ENCODE measurements around the gene PRKCA.
"Not testable (repeated sequence)": the region's sequence is repeated elsewhere in the genome, so short reads cannot be mapped to it uniquely, and the experiment has no call there.

PRKCA gene

DNA sequence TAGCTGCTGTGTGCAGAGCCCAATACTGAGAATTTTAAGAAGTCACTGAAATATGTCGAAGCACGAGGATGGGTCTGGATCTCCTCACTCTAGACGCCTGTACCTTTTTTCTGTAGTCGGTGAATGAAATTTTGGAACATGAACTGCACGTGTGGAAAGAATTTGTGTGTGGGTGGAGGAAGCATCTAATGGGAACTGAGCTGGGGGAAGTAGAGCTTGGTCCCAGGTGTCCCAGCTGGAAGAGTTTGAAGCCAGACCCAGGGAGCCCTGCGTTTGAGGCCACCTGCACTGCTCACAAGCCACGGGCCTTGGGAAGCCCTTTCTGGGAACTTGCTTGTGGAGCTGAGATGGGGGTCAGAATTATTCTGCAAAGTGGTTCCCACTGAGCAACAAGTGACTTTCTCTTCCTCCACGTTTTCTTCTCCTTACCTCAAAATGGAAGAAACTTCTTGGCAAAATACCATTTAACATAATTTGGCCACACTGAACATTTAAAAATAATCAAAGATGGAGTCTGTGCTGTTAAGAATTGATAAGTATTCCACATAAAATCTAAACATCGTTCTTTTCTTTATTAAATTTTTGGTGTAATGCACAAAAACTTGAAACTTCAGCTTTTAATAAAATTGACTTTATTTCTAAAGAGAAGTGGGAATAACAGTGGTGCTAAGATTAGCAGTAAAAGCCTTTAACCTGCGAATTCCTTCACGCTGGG, 163.8 kb downstream of the PRKCA start:
- DNase-seq (ENCODE audit: low spot score): no peak

DNA sequence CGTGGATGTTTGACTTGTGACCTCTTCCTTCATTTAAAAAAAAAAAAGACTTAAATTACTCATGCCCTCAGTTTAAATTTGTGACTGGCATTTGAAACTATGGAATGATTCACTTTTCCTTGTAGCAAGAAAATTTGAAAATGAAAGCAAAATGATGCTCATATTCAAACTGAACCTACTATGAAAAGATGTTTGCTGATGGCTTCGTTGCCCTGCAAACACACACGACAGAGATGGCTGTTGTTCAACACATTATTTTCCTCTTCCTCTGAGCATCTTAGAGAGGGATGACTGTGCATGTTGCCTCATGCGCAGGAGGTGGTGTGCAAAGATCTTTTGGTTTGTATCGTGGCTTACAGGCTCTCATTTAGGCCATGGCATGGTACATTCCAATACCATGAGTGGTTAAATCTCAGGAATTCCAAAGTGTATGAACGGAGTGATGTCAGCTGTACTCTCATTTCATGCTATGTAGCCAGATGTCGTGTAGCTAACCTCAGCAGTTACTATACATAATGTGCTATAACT, 164.5 kb downstream of the PRKCA start:
- DNase-seq (ENCODE audit: low spot score): no peak

DNA sequence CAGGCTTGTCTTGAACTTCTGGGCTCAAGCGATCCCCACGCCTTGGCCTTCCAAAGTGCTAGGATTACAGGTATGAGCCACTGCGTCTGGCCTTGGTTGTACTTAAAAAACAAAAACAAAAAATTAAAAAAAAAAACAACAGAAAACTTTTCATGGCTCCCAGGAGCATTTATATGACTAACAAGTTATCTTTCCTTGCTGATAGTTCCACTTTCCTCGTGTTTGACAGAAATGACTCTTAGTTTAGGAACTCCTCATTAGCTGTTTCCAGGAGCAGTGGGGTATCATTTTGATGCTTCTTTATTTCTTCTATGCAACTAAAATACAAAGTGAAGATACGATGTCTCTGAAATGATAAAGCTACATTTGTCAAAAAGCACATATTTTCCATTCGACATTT, 165.4 kb downstream of the PRKCA start:
- DNase-seq (ENCODE audit: low spot score): no peak

DNA sequence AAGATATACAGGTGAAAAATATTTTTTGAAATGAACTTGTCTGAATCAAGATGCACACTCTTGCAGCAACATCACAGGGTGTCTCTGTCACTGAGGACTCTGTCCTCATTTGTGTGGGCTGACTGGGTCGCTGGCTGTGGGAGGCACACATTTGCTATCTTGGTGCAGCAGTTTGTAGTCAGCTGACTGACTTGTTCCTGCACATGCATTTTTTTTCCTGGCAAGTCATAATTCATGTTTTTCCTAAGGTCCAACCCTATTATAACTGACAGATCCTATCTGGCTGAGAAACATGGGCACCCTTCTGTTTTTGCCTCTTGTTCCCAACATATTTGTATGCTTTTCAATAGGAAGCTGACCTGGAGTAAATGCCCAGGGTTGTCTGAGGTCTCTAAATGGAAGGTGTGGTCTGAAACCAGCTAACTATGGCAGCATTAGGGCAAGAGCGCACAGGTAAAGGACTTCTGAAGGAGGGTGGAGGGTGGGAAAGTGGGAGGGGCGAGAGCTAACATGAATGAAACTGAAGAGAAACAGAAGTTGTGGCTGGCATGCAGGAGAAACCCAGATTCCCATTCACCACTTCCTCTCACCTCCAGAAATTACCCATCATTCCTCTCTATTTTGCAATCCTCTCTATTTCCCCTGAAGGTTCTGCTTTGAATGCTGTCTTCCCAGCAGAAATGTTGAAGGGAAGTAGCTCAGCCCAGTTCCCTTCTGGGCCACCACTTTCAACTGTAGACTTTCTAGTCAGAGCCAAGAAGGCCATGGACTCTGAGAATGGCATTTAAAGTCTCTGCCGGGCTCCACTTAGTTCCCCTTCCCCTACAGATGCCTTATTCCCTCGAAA, 166.1 kb downstream of the PRKCA start:
- peak; percentile 68 for DNase-seq (ENCODE audit: low spot score)

DNA sequence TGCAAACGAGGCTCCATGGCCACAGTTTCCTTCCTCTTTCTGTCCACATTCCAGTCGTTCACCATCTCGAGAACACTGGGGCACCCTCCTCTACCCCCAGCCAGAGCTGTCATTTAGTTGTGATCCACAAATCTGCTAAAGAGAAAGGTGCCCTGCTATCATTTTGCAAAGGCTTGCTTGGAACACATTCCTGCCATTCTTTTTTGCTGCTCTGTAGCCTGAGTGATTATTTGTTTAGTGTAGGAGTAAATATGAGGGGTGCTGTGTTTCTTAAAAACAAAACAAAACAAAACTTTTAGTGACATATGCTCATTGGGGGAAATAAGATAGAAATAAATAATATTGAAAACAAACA, 166.7 kb downstream of the PRKCA start:
- no peak for DNase-seq (ENCODE audit: low spot score)

DNA sequence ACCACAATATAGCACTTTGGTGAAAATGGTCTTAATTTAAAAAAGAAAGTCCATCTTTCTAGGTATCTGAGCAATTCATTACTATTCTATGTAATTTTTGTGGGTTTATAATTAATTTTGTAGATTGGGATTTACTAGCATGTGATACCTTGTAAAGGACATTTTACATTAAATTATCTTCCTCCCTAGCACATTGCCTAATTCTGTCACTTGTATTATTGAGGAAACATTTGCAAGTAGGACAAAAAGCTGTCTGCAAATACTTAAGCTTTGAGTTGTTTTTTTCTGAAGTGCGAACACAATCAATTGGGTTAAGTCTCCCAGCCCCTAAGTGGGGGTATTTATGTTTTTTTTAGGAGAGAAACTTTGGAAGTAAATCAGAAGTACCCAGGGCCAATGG, 167.0 kb downstream of the PRKCA start:
- no peak for DNase-seq (ENCODE audit: low spot score)

DNA sequence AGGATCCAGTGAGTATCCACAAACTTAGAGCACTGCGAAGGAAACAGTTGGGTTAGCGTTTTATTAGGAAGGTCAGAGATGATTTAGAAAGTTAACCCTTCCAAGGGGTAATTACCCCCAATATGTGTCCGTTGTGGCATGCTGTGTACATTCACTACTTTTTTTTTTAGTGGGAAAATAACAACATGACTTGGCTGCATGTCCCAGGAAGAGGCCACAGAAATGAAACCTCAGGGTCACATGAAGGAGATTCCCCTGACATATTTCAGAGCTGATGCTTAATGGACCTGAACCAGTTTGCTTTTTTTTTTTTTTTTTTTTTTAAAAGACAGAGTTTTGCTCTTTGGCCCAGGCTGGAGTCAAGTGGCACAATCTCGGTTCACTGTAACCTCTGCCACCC, 167.5 kb downstream of the PRKCA start:
- DNase-seq (ENCODE audit: low spot score): no peak

DNA sequence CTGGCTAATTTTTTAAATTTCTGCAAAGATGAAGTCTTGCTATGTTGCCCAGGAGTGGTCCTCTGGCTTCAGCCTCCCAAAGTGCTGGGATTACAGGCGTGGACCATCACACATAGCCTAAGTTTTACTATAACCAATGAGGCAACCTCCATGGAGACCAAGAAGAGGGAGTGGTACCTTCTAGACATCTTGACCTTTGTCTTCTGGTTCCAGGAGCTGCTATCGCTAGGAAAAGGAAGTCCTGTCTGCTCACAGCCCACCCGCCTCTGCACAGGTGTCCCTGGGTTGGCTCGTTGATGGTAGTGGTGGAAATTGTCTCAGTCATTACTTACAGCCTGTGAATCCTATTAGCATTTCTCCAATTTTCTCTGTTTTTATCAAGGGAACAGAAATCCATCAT, 169.7 kb downstream of the PRKCA start:
- DNase-seq (ENCODE audit: low spot score): no peak

DNA sequence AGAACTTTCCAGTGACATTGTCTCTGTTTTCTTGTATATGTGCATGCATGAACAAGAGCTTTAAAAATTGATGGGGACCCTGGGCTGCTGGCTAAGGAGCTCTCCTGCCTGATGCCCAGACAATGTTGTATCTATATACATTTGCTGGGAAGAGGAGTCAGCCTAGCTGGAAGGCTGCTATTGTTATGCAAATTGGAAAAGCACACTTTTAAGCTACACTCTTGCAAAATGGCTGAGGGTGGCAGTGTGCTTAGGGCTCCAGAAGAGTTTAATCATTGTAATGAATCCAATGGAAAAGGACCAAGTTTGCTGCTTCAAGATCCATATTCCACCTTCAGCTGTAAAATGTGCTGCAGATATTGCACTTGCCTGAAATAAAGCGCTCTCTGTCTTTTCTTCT, 171.8 kb downstream of the PRKCA start:
- DNase-seq (ENCODE audit: low spot score): no peak

DNA sequence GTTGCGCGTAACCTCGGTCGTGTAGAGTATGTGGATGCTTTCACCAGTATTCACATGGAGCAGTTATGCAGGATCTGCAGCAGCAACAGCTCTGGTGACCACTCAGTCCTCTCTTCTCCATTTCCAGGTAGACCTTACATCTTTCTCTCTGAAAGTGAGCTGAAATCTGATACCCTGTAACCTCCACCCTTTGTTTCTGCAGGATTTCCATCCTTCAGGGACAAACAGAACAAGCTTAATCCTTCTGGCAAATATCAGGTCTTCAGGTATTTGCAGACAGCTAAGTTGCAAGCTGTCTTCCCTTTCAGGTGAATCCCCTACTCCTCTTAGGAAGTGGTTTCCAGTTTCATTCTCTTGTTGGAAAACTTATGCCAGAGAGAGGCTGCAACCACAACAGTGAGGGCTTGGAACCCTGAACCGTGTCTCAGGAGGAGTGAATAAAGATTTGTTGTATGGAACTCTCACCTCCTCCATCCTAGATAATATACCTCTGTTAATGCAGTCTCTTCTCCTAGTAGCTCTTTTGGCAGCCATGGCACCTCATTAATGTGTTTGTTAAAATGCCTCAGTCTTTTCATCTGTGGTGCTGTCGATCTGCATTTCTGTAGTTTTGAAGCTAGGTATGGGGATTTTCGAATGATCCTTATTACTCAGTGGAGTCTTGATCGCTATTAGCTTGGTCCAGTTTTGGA, 172.5 kb downstream of the PRKCA start:
- no peak for DNase-seq (ENCODE audit: low spot score)

DNA sequence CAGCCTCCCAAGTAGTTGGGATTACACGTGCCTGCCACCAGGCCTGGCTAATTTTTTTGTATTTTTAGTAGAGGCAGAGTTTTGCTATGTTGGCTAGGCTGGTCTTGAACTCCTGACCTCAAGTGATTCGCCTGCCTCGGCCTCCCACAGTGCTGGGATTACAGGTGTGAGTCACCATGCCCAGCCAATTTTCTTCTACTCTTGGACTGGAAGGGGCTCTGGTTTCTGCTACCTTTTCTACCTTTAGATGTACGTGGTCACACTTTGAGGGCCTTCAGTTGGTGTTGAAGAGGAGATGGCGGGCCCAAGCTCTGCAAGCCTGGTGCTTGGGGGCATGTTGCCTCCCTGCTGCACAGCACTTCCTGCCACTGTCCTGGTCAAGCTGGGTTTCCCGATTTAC, 173.6 kb downstream of the PRKCA start:
- no peak for DNase-seq (ENCODE audit: low spot score)

DNA sequence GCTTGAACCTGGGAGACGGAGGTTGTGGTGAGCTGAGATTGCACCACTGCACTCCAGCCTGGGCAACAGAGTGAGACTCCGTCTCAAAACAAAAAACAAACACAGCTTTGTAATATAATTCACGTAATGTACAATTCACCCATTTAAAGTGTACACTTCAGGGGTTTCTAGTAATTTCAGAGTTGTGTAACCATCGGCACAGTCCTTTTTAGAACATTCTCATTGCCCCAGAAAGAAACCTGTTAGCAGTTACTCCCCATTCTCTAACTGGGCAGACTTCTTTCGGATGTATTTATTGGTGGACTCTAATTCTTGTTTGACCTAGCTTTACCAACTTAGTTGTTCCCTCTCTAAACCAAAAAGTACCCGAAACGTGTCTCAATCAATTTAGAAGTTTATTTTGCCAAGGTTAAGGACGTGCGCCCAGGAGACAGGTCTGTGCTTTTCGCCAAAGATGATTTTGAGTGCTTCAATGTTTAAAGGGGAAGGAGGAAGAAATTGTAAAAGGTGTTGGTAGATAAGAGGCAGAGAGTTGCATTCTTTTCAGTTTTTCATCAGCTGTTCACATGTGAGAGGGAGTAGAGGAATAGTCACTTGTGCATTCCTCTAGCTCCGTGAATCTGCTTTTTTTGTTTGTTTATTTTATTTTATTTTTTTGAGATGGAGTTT, 175.3 kb downstream of the PRKCA start:
- no peak for DNase-seq (ENCODE audit: low spot score)

DNA sequence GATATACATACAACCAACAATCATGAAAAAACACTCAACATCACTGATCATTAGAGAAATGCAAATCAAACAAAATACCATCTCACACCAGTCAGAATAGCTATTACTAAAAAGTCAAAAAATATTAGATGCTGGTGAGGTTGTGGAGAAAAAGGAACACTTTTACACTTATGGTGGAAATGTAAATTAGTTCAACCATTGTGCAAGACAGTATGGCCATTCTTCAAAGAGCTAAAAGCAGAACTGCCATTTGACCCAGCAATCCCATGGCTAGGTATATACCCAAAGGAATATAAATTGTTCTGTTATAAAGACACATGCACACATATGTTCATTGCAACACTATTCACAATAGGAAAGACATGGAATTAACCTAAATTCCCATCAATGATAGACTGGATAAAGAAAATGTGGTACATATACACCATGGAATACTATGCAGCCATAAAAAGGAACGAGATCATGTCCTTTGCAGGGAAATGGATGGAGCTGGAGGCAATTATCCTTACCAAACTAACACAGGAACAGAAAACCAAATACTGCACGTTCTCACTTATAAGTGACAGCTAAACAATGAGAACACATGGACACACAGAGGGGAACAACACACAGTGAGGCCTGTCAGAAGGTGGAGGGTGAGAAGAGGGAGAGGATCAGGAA, 176.9 kb downstream of the PRKCA start:
- not testable (repeated sequence) for DNase-seq (ENCODE audit: low spot score)

DNA sequence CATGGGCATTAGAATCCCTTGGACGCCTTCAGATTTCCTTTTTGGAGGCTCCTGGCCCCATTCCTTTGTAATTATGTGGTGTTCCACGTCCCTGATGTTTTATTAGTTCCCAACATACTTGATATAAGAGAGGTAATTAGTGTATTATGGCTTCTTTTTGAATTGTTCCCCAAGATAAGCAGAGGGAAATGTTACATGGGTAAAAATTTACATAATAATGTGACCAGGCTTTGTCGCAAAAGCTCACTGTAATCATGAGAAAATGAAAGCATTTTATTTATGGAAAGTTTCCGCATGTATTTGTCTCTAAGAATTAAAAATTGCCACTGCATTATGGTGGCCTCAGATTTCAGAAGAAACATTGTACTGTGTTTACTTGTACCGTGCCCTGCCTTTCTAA, 177.8 kb downstream of the PRKCA start:
- no peak for DNase-seq (ENCODE audit: low spot score)

DNA sequence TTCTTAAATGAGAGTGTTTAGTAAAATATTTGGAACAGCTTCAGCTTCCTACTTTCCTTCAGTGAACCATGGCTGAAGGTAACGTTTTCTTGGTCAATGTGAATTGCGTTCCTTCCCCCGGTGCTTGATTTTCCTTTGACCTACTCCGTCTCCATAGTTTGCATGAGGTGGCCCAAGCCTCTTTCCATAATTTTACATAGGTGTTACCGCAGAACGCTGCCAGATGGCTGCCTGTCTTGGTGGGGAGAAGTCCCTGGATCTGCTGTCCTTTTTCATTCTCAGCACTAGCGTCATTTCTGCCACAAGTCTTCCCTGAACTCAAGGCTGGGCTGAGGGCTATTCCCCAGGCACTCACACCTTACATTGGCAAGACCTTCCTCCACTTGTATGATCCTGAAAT, 178.4 kb downstream of the PRKCA start:
- DNase-seq (ENCODE audit: low spot score): no peak

DNA sequence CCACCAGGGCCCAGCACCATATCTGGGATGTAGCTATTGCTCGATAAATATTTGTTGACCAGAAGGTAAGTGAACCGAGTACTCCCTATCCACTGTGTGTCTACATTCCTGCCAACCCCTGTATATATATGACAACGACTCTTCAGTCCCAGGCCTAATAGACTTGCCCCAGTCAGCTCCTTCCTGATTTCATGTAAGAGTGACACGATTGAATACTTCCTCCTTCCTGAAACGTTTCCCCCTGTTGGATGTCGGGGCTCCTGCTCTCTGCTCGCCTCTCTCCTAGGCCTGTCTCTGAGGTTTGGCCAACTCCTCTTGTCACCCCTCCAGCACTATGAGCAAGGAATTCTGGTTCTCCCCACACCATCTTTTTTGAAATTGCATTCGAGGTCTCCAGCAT, 178.9 kb downstream of the PRKCA start:
- DNase-seq (ENCODE audit: low spot score): no peak

DNA sequence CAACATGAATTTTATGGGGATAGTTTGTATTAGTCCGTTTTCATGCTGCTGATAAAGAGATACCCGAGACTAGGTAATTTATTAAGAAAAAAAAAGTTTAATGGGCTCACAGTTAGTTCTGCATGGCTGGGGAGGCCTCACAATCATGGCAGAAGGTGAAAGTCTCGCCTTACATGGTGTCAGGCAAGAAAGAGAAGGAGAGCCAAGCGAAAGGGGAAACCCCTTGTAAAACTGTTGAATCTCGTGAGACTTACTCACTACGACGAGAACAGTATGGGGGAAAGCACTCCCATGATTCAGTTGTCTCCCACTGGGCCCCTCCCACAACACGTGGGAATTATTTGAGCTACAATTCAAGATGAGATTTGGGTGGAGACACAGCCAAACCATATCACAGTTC, 181.5 kb downstream of the PRKCA start:
- no peak for DNase-seq (ENCODE audit: low spot score)

DNA sequence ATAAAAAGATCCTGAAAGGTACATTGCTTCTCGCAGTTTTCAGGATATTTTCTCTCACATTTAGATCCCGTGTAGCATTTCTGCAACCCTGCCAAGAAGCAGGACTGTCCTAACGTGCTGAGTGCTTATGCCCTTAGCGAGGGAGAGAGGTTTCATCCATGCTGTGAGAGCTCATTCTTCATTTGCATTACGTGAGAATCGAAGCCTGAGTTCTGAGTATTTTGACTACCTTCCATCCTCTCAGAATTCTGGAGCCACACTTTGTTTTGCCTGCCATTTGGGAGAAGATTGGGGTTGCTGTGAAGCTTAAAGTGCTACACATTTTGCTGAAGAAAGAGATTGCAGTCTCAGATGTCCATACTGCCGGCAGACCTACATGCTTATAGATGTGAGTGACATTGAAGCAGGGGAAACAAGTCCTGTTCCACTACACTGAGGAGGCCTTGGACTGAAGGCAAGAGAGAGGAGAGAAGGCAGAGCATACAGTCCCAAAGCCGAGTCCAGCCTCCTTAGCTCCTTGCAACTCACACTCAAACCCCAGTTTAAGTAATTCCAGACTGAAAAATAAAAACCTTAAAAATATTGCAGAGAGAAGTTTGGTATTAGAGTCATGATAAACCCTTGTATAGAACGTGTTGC, 183.0 kb downstream of the PRKCA start:
- DNase-seq (ENCODE audit: low spot score): no peak

DNA sequence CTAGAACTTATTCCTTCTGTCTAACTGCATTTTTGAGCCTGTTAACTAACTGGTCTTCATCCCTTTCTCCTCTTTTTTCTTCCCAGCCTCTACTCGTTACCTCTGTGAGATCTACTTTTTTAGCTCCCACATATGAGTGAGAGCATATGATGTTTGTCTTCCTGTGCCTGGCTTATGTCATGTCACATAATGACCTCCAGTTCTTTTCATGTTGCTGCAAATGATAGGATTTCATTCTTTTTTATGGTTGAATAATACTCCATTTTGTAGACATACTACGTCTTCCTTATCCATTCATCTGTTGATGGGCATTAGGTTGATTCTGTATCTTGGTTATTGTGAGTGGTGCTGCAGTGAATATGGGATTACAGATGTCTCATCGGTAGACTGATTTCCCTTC, 184.7 kb downstream of the PRKCA start:
- no peak for DNase-seq (ENCODE audit: low spot score)

DNA sequence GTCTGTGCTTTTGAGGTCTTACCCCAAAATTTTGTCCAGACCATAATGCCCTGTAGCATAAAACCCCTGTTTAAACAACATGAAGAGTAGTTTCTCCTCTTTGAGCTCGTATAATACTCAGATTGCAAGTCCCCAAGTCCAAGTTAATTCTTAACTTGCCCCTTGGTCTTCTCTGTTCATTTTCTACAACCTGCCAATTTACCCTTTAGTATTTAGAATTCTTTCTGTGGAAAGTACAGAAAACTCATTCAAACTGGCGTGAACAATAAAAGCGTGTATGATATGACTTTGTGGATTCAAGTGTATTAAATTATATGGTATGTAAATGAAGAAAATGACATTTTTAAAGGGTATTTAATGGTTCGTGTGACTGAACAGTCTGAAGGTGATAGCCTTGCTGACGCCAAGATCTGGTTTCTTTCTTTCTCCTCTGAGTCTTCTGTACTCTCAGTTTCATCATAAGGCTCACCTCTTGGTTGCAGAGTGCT, 185.6 kb downstream of the PRKCA start:
- DNase-seq (ENCODE audit: low spot score): no peak

DNA sequence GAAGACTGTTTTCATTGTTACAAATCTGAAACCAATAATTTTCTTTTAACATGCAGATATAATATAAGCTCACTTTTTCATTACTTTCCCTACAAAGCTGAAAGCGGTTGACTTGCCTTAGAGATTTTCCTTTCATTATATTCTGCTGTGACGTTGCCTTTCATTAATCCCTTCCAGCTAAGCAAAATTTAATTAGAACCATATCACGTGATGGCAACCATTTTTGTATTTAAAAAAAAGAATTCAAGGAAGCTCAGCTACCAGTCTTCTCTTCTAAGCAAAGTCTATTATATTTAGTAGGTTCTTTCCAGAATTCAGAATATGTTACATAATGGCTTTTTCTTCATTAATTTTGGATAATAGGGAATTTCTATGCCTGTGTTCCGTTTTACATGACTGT, 186.5 kb downstream of the PRKCA start:
- peak; percentile 59 for DNase-seq (ENCODE audit: low spot score)

Measured in globus pallidus (tissue), 1 donor.